K562 (cell line): Measurements from ENCODE around the gene SLFNL1. TPM values are rescaled to one million over a fixed set of nuclear protein-coding genes. Genes with fewer than 3 reads are reported as not detected.

Experiments
- CREB1 ChIP-seq, 2 experiments: sonication (generic) in 1 of 2; formaldehyde crosslinking in 1 of 2; IDR thresholded peaks; 2 replicates each; pipeline versions ENCODE4 v1.6.1 to v1.8.0; 2012 to 2022; ENCODE audit warnings: inconsistent platforms in 1 of 2, mild to moderate bottlenecking in 1 of 2, missing genetic modification reagents in 1 of 2, moderate library complexity in 1 of 2
- EZH2 ChIP-seq: IDR thresholded peaks from 2 replicates; pipeline ENCODE4 v1.6.1; 2012; ENCODE audit warnings: low read depth, mild to moderate bottlenecking, inconsistent platforms, low read length, borderline replicate concordance
- FOXA1 ChIP-seq: fragments of 450-650 bp; IDR thresholded peaks from 2 replicates; pipeline ENCODE4 v1.6.1; 2016; ENCODE audit warnings: mild to moderate bottlenecking, borderline replicate concordance
- GABPA ChIP-seq: fragments of 200-800 bp; sonication (Bioruptor generic); conservative IDR thresholded peaks from 2 replicates; pipeline ENCODE4 v1.6.1; 2016; ENCODE audit warnings: low read depth, missing genetic modification characterization, missing compliant biosample characterization
- GTF2A2 ChIP-seq: IDR thresholded peaks from 2 replicates; pipeline ENCODE4 v1.6.1; 2016; ENCODE audit warnings: mild to moderate bottlenecking, missing genetic modification characterization, missing compliant biosample characterization
- MAFF ChIP-seq: IDR thresholded peaks from 2 replicates; pipeline ENCODE4 v1.6.1; 2012; ENCODE audit warnings: low read length, improper control_type of control experiment
- PHB2 ChIP-seq: fragments of 450-650 bp; IDR thresholded peaks from 2 replicates; pipeline ENCODE4 v1.6.1; 2017; ENCODE audit warnings: low read depth
- SOX6 ChIP-seq: fragments of 450-650 bp; IDR thresholded peaks from 2 replicates; pipeline ENCODE4 v1.6.1; 2014; ENCODE audit warnings: mild to moderate bottlenecking
- SRSF3 ChIP-seq: fragments of 200-400 bp; formaldehyde crosslinking; IDR thresholded peaks from 2 replicates; pipeline ENCODE4 v1.6.1; 2016; ENCODE audit warnings: mild to moderate bottlenecking, low read length, moderate library complexity; ENCODE audit not compliant: insufficient read depth
- SRSF9 ChIP-seq: fragments of 200-400 bp; formaldehyde crosslinking; IDR thresholded peaks from 2 replicates; pipeline ENCODE4 v1.6.1; 2017; ENCODE audit warnings: low read depth, low read length, borderline replicate concordance
- SUPT5H ChIP-seq: fragments of 450-650 bp; IDR thresholded peaks from 2 replicates; pipeline ENCODE4 v1.6.1; 2016
- TAF15 ChIP-seq: fragments of 200-400 bp; formaldehyde crosslinking; IDR thresholded peaks from 2 replicates; pipeline ENCODE4 v1.6.1; 2017; ENCODE audit warnings: mild to moderate bottlenecking, low read depth, low read length, moderate library complexity
- TAL1 ChIP-seq: fragments of 450-650 bp; IDR thresholded peaks from 2 replicates; pipeline ENCODE4 v1.6.1; 2016; ENCODE audit warnings: mild to moderate bottlenecking
- WHSC1 ChIP-seq: IDR thresholded peaks from one replicate; pipeline ENCODE4 v1.6.1; 2012; ENCODE audit warnings: low read length, control low read depth, inconsistent platforms
- ZBED1 ChIP-seq: IDR thresholded peaks from 2 replicates; pipeline ENCODE4 v1.6.1; 2014
- ZNF121 ChIP-seq: sonication (generic); formaldehyde crosslinking; conservative IDR thresholded peaks from 2 replicates; pipeline ENCODE4 v1.8.0; 2022; ENCODE audit warnings: missing genetic modification reagents
- ZNF584 ChIP-seq: fragments of 200-800 bp; sonication (Bioruptor generic); IDR thresholded peaks from 2 replicates; pipeline ENCODE4 v1.6.1; 2016; ENCODE audit warnings: low read depth, mild to moderate bottlenecking, missing genetic modification characterization, missing compliant biosample characterization
- polyA plus RNA-seq, 8 experiments: library from polyadenylated mRNA; depleted of rRNA in 4 of 8; stranded (reverse) in 5 of 8; unstranded in 3 of 8; fragments of >200 nt; fragmentation: Nextera tagmentation in 2 of 8; fragmentation: Illumina TruSeq in 1 of 8; extraction: Ambion mirVana in 2 of 8; extraction: Trizol in 1 of 8; gene quantifications; 2 replicates each; pipeline versions ENCODE4 v1.2.1 to v1.2.3, GENCODE V29; 2011 to 2014; ENCODE audit warnings: inconsistent platforms in 1 of 8, missing spikeins in 1 of 8
- total RNA-seq, 7 experiments: library from RNA; depleted of rRNA in 6 of 7; stranded (reverse); fragments of >200 nt in 6 of 7; fragmentation: Illumina TruSeq in 2 of 7; extraction: Trizol in 2 of 7; gene quantifications; 2 replicates each; pipeline versions ENCODE4 v1.2.1 to v1.2.3, GENCODE V29; 2011 to 2021; ENCODE audit warnings: low replicate concordance in 1 of 7
- TF ChIP-seq, protein P1 (sequence below), 2 experiments: fragments of 200-800 bp in 1 of 2; sonication (Bioruptor generic) in 1 of 2; sonication (generic) in 1 of 2; formaldehyde crosslinking in 1 of 2; IDR thresholded peaks in 1 of 2; conservative IDR thresholded peaks in 1 of 2; 2 replicates each; pipeline versions ENCODE4 v1.5.0 to v1.6.1; 2016 to 2020; ENCODE audit warnings: missing compliant biosample characterization in 1 of 2, missing genetic modification characterization in 1 of 2, missing genetic modification reagents in 1 of 2
- TF ChIP-seq, protein P2 (sequence below): IDR thresholded peaks from 2 replicates; pipeline ENCODE4 v1.6.1; 2014; ENCODE audit warnings: antibody characterized with exemption
- TF ChIP-seq, protein P3 (sequence below): sonication (generic); formaldehyde crosslinking; IDR thresholded peaks from 2 replicates; pipeline ENCODE4 v1.8.0; 2022; ENCODE audit warnings: missing genetic modification reagents, mild to moderate bottlenecking, borderline replicate concordance
- TF ChIP-seq, protein P4 (sequence below): sonication (generic); formaldehyde crosslinking; IDR thresholded peaks from 2 replicates; pipeline ENCODE4 v1.9.0; 2022; ENCODE audit warnings: mild to moderate bottlenecking, missing genetic modification reagents
- TF ChIP-seq, protein P5 (sequence below): sonication (generic); formaldehyde crosslinking; IDR thresholded peaks from 2 replicates; pipeline ENCODE4 v1.8.1; 2023; ENCODE audit warnings: mild to moderate bottlenecking, missing genetic modification reagents
- TF ChIP-seq, protein P6 (sequence below): fragments of 250-450 bp; sonication (Bioruptor Pico); IDR thresholded peaks from 2 replicates; pipeline ENCODE4 v1.5.0; 2021

SLFNL1 gene
- total and polyA plus RNA-seq, 9 of the 15 experiments (the other 6 are each of a cell fraction or from before 2014, with no cell fraction given): 0.05 to 0.14 (median 0.06) TPM; not detected in 5

DNA sequence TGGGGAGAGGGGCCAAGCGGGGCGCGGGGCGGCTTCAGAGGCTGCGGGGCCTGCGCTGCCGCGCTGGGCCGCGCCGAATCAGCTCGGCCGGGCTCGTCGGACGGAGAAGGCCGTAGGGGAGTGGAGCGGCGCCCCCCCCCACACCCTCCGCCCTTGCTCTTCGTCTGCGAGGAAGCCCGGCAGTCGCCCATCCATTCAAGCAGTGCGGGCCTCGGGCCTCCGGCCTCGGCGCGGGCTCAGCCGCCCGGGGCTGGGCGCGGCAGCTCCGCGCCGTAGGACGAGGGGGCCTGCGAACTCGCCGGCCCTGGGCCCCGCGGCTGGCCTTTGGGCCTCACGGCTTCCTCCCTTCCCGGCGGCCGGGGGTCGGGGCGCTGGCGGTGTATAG, 41.5 kb downstream of the SLFNL1 start (continued):
- TF ChIP-seq, protein P1, sequence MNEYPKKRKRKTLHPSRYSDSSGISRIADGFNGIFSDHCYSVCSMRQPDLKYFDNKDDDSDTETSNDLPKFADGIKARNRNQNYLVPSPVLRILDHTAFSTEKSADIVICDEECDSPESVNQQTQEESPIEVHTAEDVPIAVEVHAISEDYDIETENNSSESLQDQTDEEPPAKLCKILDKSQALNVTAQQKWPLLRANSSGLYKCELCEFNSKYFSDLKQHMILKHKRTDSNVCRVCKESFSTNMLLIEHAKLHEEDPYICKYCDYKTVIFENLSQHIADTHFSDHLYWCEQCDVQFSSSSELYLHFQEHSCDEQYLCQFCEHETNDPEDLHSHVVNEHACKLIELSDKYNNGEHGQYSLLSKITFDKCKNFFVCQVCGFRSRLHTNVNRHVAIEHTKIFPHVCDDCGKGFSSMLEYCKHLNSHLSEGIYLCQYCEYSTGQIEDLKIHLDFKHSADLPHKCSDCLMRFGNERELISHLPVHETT (CRISPR knock-in tag; conservative IDR thresholded peaks at IDR 0.05 in 1 of 2, IDR thresholded peaks at IDR 0.05 in 1 of 2): peak in 1 of 2 experiments; percentile 47; a peak in 1 of 4 replicates
- TF ChIP-seq, protein P2, sequence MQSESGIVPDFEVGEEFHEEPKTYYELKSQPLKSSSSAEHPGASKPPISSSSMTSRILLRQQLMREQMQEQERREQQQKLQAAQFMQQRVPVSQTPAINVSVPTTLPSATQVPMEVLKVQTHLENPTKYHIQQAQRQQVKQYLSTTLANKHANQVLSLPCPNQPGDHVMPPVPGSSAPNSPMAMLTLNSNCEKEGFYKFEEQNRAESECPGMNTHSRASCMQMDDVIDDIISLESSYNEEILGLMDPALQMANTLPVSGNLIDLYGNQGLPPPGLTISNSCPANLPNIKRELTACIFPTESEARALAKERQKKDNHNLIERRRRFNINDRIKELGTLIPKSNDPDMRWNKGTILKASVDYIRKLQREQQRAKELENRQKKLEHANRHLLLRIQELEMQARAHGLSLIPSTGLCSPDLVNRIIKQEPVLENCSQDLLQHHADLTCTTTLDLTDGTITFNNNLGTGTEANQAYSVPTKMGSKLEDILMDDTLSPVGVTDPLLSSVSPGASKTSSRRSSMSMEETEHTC: no peak
- TF ChIP-seq SOX6 (no peak), FOXA1 (no peak), ZNF584 (CRISPR knock-in tag) (no peak), ZNF121 (CRISPR knock-in tag) (no peak), SRSF9 (no peak), PHB2 (no peak), EZH2 (no peak), MAFF (no peak), ZBED1 (no peak), WHSC1 (no peak), CREB1 (IDR thresholded peaks at IDR 0.05) (no peak; the same call in 1 of the 2 replicates), CREB1 (CRISPR knock-in tag; IDR thresholded peaks at IDR 0.05) (peak; percentile 5; the same call in 1 of the 2 replicates), SRSF3 (no peak), TAL1 (no peak), TAF15 (no peak), GTF2A2 (tag) (0 out of 2 replicates have a peak, but pooled peaks have one; percentile 20), SUPT5H (no peak), GABPA (tag) (0 out of 2 replicates have a peak, but pooled peaks have one; percentile 18)
- TF ChIP-seq, protein P3, sequence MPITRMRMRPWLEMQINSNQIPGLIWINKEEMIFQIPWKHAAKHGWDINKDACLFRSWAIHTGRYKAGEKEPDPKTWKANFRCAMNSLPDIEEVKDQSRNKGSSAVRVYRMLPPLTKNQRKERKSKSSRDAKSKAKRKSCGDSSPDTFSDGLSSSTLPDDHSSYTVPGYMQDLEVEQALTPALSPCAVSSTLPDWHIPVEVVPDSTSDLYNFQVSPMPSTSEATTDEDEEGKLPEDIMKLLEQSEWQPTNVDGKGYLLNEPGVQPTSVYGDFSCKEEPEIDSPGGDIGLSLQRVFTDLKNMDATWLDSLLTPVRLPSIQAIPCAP (CRISPR knock-in tag): no peak
- TF ChIP-seq, protein P4, sequence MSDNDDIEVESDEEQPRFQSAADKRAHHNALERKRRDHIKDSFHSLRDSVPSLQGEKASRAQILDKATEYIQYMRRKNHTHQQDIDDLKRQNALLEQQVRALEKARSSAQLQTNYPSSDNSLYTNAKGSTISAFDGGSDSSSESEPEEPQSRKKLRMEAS (CRISPR knock-in tag): no peak
- TF ChIP-seq, protein P5, sequence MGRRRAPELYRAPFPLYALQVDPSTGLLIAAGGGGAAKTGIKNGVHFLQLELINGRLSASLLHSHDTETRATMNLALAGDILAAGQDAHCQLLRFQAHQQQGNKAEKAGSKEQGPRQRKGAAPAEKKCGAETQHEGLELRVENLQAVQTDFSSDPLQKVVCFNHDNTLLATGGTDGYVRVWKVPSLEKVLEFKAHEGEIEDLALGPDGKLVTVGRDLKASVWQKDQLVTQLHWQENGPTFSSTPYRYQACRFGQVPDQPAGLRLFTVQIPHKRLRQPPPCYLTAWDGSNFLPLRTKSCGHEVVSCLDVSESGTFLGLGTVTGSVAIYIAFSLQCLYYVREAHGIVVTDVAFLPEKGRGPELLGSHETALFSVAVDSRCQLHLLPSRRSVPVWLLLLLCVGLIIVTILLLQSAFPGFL (CRISPR knock-in tag): no peak
- TF ChIP-seq, protein P6, sequence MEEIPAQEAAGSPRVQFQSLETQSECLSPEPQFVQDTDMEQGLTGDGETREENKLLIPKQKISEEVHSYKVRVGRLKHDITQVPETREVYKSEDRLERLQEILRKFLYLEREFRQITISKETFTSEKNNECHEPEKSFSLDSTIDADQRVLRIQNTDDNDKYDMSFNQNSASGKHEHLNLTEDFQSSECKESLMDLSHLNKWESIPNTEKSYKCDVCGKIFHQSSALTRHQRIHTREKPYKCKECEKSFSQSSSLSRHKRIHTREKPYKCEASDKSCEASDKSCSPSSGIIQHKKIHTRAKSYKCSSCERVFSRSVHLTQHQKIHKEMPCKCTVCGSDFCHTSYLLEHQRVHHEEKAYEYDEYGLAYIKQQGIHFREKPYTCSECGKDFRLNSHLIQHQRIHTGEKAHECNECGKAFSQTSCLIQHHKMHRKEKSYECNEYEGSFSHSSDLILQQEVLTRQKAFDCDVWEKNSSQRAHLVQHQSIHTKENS (CRISPR knock-in tag): no peak
